Astrocyte of the spinal cord (primary cell): ENCODE measurements around the gene DSCAM.

Experiments used
- DNase-seq: peaks from one replicate; pipeline ENCODE4 v3.0.0; 2011; ENCODE audit warnings: low read depth, low spot score
- H3K4me3 ChIP-seq: 2 replicates; pipeline ENCODE4 v1.5.1; 2011; ENCODE audit warnings: low read depth, mild to moderate bottlenecking, low read length, moderate library complexity
- CTCF ChIP-seq: IDR thresholded peaks from 2 replicates; pipeline ENCODE4 v1.5.1; 2012; ENCODE audit warnings: low read depth, mild to moderate bottlenecking, low read length, inconsistent platforms
- in situ Hi-C: cut with HindIII; loops from 2 replicates; pipeline ENCODE4 v1.10.0; 2017; ENCODE audit warnings: low sequenced_read_pairs

The DSCAM gene

GRCh38 chr21:40684726-40685125 lies 162.2 kb downstream of the DSCAM start:
- in situ Hi-C loops: no loop called here

GRCh38 chr21:40683349-40683748 lies 163.6 kb downstream of the DSCAM start:
- no peak for DNase-seq
- H3K4me3 ChIP-seq: no peak overlapping the region
- no peak for TF ChIP-seq CTCF
- in situ Hi-C loops: no loop called here

More at GRCh38 chr21:40684726-40685125, 162.2 kb downstream of the DSCAM start:
- no peak for DNase-seq
- H3K4me3 ChIP-seq: no peak overlapping the region
- no peak for TF ChIP-seq CTCF

GRCh38 chr21:40681164-40681859 lies 165.6 kb downstream of the DSCAM start:
- in situ Hi-C loops: no loop called here
- no peak for DNase-seq
- no peak overlapping the region for H3K4me3 ChIP-seq
- TF ChIP-seq CTCF: no peak

GRCh38 chr21:40680311-40680710 lies 166.6 kb downstream of the DSCAM start:
- in situ Hi-C loops: no loop called here
- no peak for TF ChIP-seq CTCF

GRCh38 chr21:40678681-40679284 lies 168.2 kb downstream of the DSCAM start:
- H3K4me3 ChIP-seq: no peak overlapping the region
- in situ Hi-C loops: no loop called here
- no peak for TF ChIP-seq CTCF
- no peak for DNase-seq

More at GRCh38 chr21:40680311-40680710, 166.6 kb downstream of the DSCAM start:
- no peak overlapping the region for H3K4me3 ChIP-seq
- DNase-seq: no peak

- no peak for TF ChIP-seq CTCF
- in situ Hi-C loops: no loop called here
- no peak for DNase-seq
- no peak overlapping the region for H3K4me3 ChIP-seq
Observed at GRCh38 chr21:40675017-40675416, 171.9 kb downstream of the DSCAM start.
